DMS114 treated with DMSO at 0.1 percent for 48 hours (cell line): Measurements from ENCODE around the gene ATP2A2.
"Not testable (repeated sequence)": the region's sequence is repeated elsewhere in the genome, so short reads cannot be mapped to it uniquely, and the experiment has no call there.

Source experiments
- DNase-seq: peaks from one replicate; lab custom pipeline; 2025; ENCODE audit not compliant: unreplicated experiment; lab: John Stamatoyannopoulos, UW

ATP2A2 gene

GRCh38 chr12:110365489-110366320, 84.7 kb downstream of the ATP2A2 start:
- DNase-seq = no peak

DNA sequence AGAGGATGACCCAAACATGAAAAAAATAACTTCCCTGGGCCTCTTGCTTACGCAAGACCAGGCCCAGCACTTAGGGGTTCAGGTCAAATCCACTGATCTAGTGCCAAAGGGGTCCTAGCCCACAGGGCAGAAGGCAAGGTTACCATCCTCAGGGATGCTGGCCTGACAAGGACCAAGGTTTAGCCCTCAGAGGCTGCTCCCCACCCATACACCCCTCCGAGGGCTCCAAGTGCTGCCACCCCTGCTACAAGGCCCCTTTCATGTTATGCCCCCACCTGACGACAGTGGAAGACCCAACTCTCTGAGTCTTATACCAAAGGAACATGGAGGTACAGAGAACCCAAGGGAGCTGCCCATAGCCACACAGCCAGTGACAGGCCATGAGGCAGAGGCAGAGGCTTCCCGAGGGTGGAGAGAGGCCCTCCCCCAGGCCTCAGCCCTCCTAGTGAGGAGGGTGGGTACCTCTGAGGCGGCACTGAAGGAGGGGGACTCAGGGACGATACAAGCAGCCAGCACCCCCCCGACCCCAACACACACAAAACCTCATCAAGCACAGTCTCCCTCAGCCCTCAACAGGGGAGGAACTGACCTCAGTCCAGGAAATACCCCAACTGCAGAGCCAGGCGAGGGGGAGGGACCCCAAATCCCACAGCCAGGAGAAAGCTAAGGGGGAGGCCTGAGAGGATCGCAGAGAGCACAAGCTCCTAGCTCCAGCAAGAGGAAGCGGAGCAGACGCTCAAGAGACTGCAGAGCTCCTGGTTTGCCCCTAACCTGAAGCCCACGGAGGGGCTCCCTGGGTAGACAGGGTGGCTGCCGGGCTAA, 85.5 kb downstream of the ATP2A2 start:
- no peak for DNase-seq

DNA sequence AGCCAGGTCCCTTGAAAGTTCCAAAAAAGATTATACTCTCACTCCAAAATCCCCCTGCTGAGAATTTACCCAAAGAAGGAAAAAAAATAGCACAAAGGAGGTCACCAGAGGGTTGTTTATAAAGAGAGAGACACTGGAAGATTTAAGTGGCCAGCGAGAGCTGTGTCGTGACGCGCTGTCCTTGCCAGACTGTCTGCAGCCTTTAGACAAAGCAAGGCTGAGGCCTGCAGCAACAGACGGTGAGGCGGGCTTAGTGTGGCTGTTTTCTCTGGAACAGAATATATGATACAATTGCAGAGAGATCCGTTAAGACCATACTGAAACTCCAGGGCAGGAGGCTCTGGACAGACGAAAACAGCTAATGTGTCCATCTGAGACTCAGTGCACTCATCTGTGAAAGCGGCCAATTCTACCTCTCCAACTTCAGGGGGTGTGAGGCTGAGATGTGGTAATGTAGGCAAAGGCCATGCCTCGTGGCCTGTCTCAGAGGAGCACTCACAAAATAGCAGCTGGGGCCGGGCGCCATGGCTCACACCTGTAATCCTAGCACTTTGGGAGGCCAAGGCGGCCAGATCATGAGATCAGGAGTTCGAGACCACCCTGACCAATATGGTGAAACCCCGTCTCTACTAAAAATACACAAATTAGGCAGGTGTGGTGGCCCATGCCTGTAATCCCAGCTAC, 86.3 kb downstream of the ATP2A2 start:
- DNase-seq = no peak

DNA sequence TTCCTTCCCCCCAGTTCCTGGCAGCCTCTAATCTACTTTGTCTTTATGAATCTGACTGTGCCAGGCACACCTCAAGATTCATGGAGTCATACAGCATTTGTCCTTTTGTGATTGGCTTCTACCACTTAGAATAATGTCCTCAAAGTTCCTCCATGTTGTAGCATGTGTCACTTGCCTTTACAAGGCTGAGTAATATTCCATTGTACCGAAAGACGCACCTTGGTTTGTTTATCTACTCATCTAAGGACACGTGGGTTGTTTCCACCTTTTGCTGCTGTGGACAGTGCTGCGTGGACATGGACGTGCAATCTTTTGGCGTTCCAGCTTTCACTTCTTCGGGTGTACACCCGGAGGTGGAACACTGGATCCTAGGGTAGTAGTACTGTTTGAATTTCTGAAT, 88.9 kb downstream of the ATP2A2 start:
- no peak for DNase-seq

- DNase-seq = no peak
Observed at GRCh38 chr12:110370732-110371231, 89.7 kb downstream of the ATP2A2 start.

DNA sequence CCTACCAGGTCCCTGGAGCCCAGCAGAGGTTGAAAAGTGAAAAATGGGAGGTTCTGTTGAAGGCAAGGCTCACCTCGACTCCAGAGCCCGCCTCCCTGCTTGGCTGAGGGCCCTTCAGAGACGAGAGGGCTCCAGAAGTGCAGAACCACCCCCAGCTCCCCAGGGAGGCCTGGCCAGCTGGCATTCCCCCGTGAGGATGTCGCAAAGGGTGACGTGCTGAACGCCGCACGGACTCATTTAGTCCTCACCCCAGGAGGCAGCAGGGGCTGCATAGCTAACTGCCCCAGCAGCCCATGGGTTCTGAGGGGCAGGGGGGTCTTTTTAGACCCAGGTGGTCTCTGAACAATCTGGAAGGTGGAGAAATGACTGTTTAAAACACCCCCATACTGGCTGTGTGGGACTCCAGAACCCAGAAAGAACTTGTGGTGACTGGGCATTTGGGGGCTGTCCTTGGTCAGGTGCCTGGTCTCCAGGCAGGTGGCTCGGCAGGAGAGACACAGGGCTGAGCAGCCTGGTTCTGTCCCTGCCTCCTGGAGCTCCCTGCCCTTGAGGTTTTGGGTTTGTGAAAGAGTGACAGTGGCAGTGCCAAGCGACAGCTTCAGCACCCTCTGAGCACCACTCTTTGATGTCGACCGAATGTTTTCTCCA, 90.5 kb downstream of the ATP2A2 start:
- no peak for DNase-seq

GRCh38 chr12:110372056-110372425, 91.0 kb downstream of the ATP2A2 start:
- DNase-seq = no peak

GRCh38 chr12:110373025-110373424, 92.0 kb downstream of the ATP2A2 start:
- DNase-seq = no peak

DNA sequence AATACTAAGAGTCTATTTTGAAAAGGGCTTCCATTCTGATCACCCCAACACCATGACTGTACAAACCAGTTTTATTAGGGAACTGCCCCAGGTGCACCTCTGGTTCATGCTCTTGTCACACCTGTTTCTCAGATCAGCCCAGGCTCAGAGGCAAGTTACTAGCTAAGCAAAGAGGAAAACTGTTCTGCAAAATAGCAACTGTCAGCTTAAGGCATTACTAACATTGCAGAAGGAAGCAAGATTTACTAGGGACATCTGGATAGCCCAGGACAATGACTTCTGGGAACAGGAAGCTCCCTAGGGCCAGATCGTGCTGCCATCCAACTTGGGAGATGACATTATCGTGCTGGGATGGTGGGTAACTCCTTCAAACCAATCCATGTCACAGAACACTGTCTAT, 92.4 kb downstream of the ATP2A2 start:
- DNase-seq = no peak

DNA sequence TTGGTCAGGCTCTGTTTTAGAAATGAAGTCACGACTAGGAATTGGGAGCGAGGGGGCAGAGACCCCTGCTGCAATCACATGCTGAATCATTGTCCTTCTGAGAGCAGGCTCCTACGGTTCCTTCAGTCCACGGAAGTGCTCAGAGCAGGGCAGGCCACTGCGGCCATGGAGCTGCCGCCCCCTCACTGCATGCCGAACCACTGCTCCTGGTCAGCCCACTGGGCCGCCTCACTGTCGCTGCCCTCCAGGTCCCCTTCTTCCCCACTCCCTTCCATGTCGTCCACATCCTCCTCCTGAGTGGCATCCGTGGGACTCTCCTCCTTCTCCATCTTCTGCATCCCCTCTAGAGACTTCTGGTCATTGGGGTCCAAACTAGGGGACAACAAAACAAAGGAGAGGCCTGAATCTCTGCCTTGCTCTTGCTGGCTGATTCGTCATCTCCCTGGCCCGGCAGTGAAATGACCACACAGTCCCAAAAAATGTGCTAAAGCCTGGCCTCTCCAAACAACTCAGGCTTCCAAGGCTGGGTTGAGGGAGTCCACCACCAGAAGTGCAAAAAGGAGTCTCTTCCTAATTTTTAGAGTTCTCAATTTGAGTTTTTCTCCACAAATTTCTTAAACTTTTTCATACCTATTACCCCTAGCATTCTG, 93.0 kb downstream of the ATP2A2 start:
- DNase-seq = no peak

GRCh38 chr12:110378131-110378790, 97.2 kb downstream of the ATP2A2 start:
- not testable (repeated sequence) for DNase-seq

DNA sequence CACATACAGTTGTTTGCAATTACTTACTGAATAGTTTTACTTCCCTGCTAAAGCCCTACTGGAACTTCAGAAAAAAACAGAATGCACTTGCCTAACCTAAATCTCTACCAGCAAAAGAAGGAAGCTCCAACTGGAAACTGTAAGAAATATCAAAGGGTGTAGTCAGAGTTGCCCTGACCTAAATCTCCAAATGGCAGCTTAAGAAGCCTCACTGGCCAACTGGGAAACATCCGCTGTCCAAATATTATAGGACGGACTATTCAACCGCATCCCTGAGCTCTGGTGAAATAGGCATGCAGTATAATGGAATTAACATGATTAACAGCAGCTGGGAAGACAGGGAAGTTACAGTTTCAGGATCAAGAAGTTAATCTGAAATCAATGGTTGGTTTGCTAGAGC, 98.2 kb downstream of the ATP2A2 start:
- no peak for DNase-seq

- no peak for DNase-seq
Observed at GRCh38 chr12:110379631-110380030, 98.6 kb downstream of the ATP2A2 start.

- DNase-seq = no peak
Observed at GRCh38 chr12:110382683-110383082, 101.6 kb downstream of the ATP2A2 start.
